ENCODE measurements around the gene LSAMP. TPM values are rescaled to one million over a fixed set of nuclear protein-coding genes. Genes with fewer than 3 reads are reported as not detected.

Gene LSAMP
- total RNA-seq, 1 experiment from 2014 or later: 5.7 TPM

DNA sequence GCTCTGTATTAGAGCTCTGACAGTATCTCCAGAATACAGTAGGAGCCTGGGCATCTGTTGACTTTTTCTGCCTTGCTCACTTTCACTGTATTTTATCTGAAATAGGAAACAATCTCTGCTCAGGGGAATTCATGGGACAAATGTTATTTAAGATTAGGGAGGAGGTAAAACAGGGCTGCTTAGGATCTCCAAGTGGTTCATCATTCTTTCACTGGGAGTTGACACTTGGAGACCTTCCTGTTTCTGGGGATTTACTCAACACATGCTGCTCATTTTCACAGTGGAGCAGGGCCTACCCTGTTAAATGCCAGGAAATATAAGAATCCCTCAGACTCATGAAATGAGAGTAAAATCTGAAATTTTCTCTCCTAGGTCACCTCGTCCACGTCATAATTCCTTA lies 636.5 kb downstream of the LSAMP start (continued):
- TF ChIP-seq, protein P1, sequence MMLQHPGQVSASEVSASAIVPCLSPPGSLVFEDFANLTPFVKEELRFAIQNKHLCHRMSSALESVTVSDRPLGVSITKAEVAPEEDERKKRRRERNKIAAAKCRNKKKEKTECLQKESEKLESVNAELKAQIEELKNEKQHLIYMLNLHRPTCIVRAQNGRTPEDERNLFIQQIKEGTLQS (CRISPR knock-in tag; conservative IDR thresholded peaks at IDR 0.05): no peak
- TF ChIP-seq, protein P2, sequence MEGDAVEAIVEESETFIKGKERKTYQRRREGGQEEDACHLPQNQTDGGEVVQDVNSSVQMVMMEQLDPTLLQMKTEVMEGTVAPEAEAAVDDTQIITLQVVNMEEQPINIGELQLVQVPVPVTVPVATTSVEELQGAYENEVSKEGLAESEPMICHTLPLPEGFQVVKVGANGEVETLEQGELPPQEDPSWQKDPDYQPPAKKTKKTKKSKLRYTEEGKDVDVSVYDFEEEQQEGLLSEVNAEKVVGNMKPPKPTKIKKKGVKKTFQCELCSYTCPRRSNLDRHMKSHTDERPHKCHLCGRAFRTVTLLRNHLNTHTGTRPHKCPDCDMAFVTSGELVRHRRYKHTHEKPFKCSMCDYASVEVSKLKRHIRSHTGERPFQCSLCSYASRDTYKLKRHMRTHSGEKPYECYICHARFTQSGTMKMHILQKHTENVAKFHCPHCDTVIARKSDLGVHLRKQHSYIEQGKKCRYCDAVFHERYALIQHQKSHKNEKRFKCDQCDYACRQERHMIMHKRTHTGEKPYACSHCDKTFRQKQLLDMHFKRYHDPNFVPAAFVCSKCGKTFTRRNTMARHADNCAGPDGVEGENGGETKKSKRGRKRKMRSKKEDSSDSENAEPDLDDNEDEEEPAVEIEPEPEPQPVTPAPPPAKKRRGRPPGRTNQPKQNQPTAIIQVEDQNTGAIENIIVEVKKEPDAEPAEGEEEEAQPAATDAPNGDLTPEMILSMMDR (IDR thresholded peaks at IDR 0.05): no peak
- TF ChIP-seq ETV6 (CRISPR knock-in tag; IDR thresholded peaks at IDR 0.05) (no peak), ATF2 (CRISPR knock-in tag; IDR thresholded peaks at IDR 0.05; ENCODE audit: borderline replicate concordance, low read depth) (no peak)
- TF ChIP-seq, protein P3, sequence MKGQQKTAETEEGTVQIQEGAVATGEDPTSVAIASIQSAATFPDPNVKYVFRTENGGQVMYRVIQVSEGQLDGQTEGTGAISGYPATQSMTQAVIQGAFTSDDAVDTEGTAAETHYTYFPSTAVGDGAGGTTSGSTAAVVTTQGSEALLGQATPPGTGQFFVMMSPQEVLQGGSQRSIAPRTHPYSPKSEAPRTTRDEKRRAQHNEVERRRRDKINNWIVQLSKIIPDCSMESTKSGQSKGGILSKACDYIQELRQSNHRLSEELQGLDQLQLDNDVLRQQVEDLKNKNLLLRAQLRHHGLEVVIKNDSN (CRISPR knock-in tag; IDR thresholded peaks at IDR 0.05): no peak
- TF ChIP-seq, protein P4, sequence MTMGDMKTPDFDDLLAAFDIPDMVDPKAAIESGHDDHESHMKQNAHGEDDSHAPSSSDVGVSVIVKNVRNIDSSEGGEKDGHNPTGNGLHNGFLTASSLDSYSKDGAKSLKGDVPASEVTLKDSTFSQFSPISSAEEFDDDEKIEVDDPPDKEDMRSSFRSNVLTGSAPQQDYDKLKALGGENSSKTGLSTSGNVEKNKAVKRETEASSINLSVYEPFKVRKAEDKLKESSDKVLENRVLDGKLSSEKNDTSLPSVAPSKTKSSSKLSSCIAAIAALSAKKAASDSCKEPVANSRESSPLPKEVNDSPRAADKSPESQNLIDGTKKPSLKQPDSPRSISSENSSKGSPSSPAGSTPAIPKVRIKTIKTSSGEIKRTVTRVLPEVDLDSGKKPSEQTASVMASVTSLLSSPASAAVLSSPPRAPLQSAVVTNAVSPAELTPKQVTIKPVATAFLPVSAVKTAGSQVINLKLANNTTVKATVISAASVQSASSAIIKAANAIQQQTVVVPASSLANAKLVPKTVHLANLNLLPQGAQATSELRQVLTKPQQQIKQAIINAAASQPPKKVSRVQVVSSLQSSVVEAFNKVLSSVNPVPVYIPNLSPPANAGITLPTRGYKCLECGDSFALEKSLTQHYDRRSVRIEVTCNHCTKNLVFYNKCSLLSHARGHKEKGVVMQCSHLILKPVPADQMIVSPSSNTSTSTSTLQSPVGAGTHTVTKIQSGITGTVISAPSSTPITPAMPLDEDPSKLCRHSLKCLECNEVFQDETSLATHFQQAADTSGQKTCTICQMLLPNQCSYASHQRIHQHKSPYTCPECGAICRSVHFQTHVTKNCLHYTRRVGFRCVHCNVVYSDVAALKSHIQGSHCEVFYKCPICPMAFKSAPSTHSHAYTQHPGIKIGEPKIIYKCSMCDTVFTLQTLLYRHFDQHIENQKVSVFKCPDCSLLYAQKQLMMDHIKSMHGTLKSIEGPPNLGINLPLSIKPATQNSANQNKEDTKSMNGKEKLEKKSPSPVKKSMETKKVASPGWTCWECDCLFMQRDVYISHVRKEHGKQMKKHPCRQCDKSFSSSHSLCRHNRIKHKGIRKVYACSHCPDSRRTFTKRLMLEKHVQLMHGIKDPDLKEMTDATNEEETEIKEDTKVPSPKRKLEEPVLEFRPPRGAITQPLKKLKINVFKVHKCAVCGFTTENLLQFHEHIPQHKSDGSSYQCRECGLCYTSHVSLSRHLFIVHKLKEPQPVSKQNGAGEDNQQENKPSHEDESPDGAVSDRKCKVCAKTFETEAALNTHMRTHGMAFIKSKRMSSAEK (CRISPR knock-in tag; IDR thresholded peaks at IDR 0.05; ENCODE audit: borderline replicate concordance): no peak

DNA sequence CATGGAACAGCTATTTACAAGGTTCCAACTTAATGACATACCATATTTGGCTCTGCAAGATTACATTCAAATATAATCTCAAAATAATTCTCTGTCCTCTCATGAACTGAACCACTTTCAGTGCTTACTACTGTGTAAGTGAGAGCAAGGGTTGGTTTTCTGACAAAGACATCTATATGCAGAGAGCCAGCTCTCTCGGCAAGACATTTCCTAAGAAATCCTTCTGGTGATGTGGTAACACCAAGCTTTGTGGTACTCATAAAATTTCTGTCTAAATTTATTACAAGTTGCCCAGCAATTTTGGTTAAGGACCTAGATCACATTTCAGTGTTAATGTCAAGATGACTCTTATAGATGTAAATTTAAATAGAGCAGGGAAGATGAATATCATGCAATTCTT lies 637.0 kb downstream of the LSAMP start:
- ChIA-PET POLR2A (no interaction called here), CTCF (interaction anchor here (1.1 kb wide), 1 partner anchor 24 kb away, joined by 5 read pairs; no protein-coding TSS in a partner anchor)
- H3K36me3 Mint-ChIP-seq: no peaks in the 10 kb centered on the region
- DNase-seq (ENCODE audit: low spot score): no peak
- no peaks in the 10 kb centered on the region for H3K27me3 Mint-ChIP-seq (ENCODE audit: low read depth)
- no peaks in the 10 kb centered on the region for H3K9me3 Mint-ChIP-seq
- H3K4me1 Mint-ChIP-seq: peaks cover 45% of the 10 kb centered on the region
- H3K4me3 Mint-ChIP-seq: no peak overlapping the region
- no peak for TF ChIP-seq GRHL2 (CRISPR knock-in tag; IDR thresholded peaks at IDR 0.05; ENCODE audit: insufficient replicate concordance, severe bottlenecking)
- no peak for TF ChIP-seq ZNF416 (CRISPR knock-in tag; IDR thresholded peaks at IDR 0.05)
- TF ChIP-seq, protein P5, sequence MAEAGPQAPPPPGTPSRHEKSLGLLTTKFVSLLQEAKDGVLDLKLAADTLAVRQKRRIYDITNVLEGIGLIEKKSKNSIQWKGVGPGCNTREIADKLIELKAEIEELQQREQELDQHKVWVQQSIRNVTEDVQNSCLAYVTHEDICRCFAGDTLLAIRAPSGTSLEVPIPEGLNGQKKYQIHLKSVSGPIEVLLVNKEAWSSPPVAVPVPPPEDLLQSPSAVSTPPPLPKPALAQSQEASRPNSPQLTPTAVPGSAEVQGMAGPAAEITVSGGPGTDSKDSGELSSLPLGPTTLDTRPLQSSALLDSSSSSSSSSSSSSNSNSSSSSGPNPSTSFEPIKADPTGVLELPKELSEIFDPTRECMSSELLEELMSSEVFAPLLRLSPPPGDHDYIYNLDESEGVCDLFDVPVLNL (CRISPR knock-in tag; IDR thresholded peaks at IDR 0.05; ENCODE audit: borderline replicate concordance, low read depth): no peak
- TF ChIP-seq HMGXB4 (CRISPR knock-in tag; IDR thresholded peaks at IDR 0.05): no peak
- TF ChIP-seq ETV6 (CRISPR knock-in tag; IDR thresholded peaks at IDR 0.05): no peak
- TF ChIP-seq, protein P3 (CRISPR knock-in tag; IDR thresholded peaks at IDR 0.05): no peak
- TF ChIP-seq, protein P1 (CRISPR knock-in tag; conservative IDR thresholded peaks at IDR 0.05): no peak
- no peak for TF ChIP-seq GABPB1 (CRISPR knock-in tag; IDR thresholded peaks at IDR 0.05)
- TF ChIP-seq, protein P6, sequence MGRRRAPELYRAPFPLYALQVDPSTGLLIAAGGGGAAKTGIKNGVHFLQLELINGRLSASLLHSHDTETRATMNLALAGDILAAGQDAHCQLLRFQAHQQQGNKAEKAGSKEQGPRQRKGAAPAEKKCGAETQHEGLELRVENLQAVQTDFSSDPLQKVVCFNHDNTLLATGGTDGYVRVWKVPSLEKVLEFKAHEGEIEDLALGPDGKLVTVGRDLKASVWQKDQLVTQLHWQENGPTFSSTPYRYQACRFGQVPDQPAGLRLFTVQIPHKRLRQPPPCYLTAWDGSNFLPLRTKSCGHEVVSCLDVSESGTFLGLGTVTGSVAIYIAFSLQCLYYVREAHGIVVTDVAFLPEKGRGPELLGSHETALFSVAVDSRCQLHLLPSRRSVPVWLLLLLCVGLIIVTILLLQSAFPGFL (CRISPR knock-in tag; IDR thresholded peaks at IDR 0.05; ENCODE audit: borderline replicate concordance): no peak
- no peak overlapping the region for H3K27ac Mint-ChIP-seq
- ATAC-seq: no peak
